Stimulated activated CD4-positive, alpha-beta T cell treated with anti-CD3 and anti-CD28 coated beads, Interleukin-4, amount 100 ng/mL, for 48 hours (primary cell): ENCODE data around the gene IGFL4.

ENCODE experiments used
- DNase-seq, 2 donors: peaks; one replicate each; pipeline ENCODE4 v3.0.0-alpha.2; 2020; ENCODE audit warnings: low read depth in 2 of 2

Gene IGFL4

GRCh38 chr19:46040952-46041500 is at the start of gene IGFL4:
IGFL4 (minus strand) TSS chr19:46041002; CDS start chr19:46040962, 40 bp downstream.
- DNase-seq, result no peak

GRCh38 chr19:46090444-46090843 is 49.6 kb upstream of the IGFL4 start:
- DNase-seq, result no peak

- no peak for DNase-seq
These were observed 48.6 kb upstream of the IGFL4 start for GRCh38 chr19:46089432-46089831.

GRCh38 chr19:46088101-46088500 is 47.3 kb upstream of the IGFL4 start:
- DNase-seq, result no peak

GRCh38 chr19:46085888-46086287 is 45.1 kb upstream of the IGFL4 start:
- DNase-seq, result no peak

- no peak for DNase-seq
These were observed 41.9 kb upstream of the IGFL4 start for GRCh38 chr19:46082728-46083050.

- peak in 1 of 2 donors; percentile 2 for DNase-seq
These were observed 41.3 kb upstream of the IGFL4 start for GRCh38 chr19:46081928-46082727.

GRCh38 chr19:46080561-46080960 is 39.8 kb upstream of the IGFL4 start:
- no peak for DNase-seq

- no peak for DNase-seq
These were observed 38.8 kb upstream of the IGFL4 start for GRCh38 chr19:46079576-46079975.

GRCh38 chr19:46078573-46079332 is 38.0 kb upstream of the IGFL4 start:
- peak in 1 of 2 donors; percentile 18 for DNase-seq

- DNase-seq, result no peak
These were observed 37.0 kb upstream of the IGFL4 start for GRCh38 chr19:46077815-46078167.

GRCh38 chr19:46076951-46077814 is 36.4 kb upstream of the IGFL4 start:
- DNase-seq, result peak; percentile 20 to 32

GRCh38 chr19:46076031-46076880 is 35.5 kb upstream of the IGFL4 start:
- no peak for DNase-seq

- no peak for DNase-seq
These were observed 32.6 kb upstream of the IGFL4 start for GRCh38 chr19:46073268-46073922.

- DNase-seq, result no peak
These were observed 29.1 kb upstream of the IGFL4 start for GRCh38 chr19:46069806-46070341.

GRCh38 chr19:46068345-46069258 is 27.8 kb upstream of the IGFL4 start:
- DNase-seq, result no peak

GRCh38 chr19:46067691-46068090 is 26.9 kb upstream of the IGFL4 start:
- no peak for DNase-seq

GRCh38 chr19:46066471-46066870 is 25.7 kb upstream of the IGFL4 start:
- DNase-seq, result no peak

GRCh38 chr19:46065486-46066071 is 24.8 kb upstream of the IGFL4 start:
- no peak for DNase-seq
